Fibroblast of pulmonary artery (primary cell): ENCODE measurements around the gene TTC28.

Experiments used
- DNase-seq: peaks from one replicate; pipeline ENCODE4 v3.0.0-alpha.2; 2010; ENCODE audit warnings: low read depth
- H3K4me3 ChIP-seq: replicated peaks from 2 replicates; pipeline ENCODE4 v1.5.1; 2011; ENCODE audit warnings: low read depth, mild to moderate bottlenecking, control low read depth, low read length, moderate library complexity
- TF ChIP-seq, protein P1 (sequence below): IDR thresholded peaks from 2 replicates; pipeline ENCODE4 v1.5.1; 2011; ENCODE audit warnings: mild to moderate bottlenecking, control low read depth, low read length, inconsistent platforms; ENCODE audit errors: missing control alignments

Gene TTC28

DNA sequence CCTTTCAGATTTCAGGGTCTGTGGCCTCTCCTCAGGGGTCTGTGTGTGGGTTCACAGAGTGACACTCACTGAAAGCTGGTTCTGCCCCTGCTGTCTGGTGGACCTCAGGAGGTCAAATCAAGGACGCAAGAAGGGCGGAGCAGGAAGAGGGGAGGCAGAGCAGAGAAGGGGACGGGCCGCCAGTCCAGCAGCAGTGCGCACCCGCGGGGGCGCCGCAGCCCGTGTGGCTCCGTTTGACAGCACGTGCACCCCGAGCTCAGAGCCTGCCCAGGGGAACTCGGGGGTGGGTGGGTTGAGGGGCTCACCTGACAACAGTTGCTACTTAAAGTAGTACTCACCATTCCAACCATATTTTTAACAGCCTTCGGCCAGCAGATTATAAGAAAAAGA is 689.2 kb downstream of the TTC28 start:
- DNase-seq: no peak
- no peak overlapping the region for H3K4me3 ChIP-seq
- TF ChIP-seq, protein P1, sequence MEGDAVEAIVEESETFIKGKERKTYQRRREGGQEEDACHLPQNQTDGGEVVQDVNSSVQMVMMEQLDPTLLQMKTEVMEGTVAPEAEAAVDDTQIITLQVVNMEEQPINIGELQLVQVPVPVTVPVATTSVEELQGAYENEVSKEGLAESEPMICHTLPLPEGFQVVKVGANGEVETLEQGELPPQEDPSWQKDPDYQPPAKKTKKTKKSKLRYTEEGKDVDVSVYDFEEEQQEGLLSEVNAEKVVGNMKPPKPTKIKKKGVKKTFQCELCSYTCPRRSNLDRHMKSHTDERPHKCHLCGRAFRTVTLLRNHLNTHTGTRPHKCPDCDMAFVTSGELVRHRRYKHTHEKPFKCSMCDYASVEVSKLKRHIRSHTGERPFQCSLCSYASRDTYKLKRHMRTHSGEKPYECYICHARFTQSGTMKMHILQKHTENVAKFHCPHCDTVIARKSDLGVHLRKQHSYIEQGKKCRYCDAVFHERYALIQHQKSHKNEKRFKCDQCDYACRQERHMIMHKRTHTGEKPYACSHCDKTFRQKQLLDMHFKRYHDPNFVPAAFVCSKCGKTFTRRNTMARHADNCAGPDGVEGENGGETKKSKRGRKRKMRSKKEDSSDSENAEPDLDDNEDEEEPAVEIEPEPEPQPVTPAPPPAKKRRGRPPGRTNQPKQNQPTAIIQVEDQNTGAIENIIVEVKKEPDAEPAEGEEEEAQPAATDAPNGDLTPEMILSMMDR: no peak

DNA sequence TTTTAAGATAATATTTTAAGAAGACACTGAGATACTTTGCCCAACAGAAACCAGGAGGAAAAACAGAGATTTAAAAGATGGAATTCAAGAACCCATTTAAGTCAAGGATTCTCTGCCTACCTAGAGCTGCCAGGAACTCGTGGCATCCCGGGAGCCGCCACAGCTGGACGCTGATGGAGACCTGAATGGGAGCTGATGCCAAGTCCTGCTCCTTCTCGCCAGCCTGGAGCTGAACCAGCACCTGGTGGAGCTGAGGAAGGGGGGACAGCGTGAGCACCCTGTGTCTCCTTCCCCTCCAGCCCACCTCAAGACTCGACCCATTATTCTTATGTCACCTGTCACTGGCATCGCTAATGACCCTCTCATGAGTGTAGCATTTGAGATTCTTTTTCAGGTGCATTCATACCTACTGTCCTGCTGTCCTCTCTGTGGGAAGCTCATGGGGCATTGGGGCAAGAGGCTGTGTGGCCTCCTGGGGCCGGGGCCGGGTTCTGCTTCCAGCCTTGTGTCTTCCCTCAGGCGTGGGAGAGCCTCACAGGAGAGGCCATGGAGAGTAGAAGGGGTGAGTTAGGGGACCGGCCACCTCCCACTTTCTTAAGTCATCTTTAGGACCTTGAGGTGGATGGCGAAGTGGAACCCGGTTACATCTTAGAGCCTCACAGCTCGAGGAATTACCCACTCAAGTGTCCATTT is 689.7 kb downstream of the TTC28 start:
- TF ChIP-seq, protein P1: no peak
- H3K4me3 ChIP-seq: no peak overlapping the region
- no peak for DNase-seq

GRCh38 chr22:27988704-27989103 is 690.9 kb downstream of the TTC28 start:
- TF ChIP-seq, protein P1: no peak
- H3K4me3 ChIP-seq: no peak overlapping the region
- no peak for DNase-seq

GRCh38 chr22:27987557-27987956 is 692.1 kb downstream of the TTC28 start:
- TF ChIP-seq, protein P1: no peak
- DNase-seq: peak; percentile 38
- no peak overlapping the region for H3K4me3 ChIP-seq

DNA sequence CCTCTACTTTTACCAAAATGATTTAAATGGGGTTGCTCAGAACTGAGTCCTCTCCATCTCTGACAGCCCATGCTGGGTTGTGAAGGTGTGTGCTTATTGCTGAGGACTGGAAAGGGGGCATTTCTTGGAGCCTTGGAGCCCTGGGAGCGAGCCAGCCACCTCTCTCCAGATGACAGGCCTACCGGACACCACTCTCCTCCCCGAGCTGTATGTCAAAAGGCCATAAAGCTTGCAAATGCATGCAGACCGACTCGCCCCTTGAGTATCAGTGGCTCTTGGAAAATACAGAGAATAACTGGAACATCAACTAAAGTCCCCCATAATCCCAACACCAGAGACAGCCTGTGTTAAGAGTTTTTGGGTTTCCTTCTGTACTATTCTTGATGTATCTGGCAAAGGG is 692.7 kb downstream of the TTC28 start:
- DNase-seq: no peak
- TF ChIP-seq, protein P1: no peak
- H3K4me3 ChIP-seq: no peak overlapping the region

DNA sequence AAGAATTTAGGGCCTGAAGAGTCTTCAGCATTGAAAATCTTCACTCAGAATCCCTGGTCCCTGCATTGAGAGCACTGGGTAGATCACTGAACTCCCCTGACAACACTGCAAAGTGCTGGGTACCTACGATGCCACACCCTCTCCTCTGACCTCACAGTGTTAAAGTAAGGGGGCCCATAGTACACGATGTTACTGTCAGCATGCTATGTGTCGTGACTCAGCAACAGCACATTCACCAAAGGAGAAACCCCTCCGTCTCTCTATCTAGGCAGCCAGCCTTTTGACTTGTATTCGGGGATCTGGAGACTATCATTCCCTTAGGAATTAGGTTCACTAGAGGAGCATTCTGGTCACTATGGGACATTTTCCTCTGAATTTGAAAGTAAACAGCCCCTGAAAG is 693.2 kb downstream of the TTC28 start:
- no peak overlapping the region for H3K4me3 ChIP-seq
- DNase-seq: no peak
- TF ChIP-seq, protein P1: no peak
